K562 (cell line): Measurements from ENCODE around the gene NRCAM. TPM values are rescaled to one million over a fixed set of nuclear protein-coding genes. Genes with fewer than 3 reads are reported as not detected.

ENCODE experiments used
- ATAC-seq: fragments of 200-7000 bp; cut with Tn5 transposase; 3 replicates; pipeline ENCODE4 v1.9.1; 2020; ENCODE audit warnings: moderate library complexity
- BruUV-seq: library from RNA; stranded (reverse); fragments of 400-500 nt; replicated peaks from 2 replicates; lab custom pipeline; 2021; lab: Mats Ljungman, UMichigan
- CTCF ChIA-PET: fragments of 300-600 bp; formaldehyde crosslinking; extraction: SDS; loops from one replicate; lab custom pipeline; 2021; ENCODE audit warnings: low intra/inter-chr PET ratio; lab: Yijun Ruan, JAX
- POLR2A ChIA-PET: fragments of 300-600, 350-650 bp; sonication (Branson Sonifier 250); formaldehyde crosslinking; extraction: SDS; loops from one replicate; lab custom pipeline; 2021; ENCODE audit warnings: antibody characterized with exemption, inconsistent platforms; lab: Yijun Ruan, JAX
- DNase-seq, 4 experiments: peaks; one replicate each; pipeline versions ENCODE4 v3.0.0 to v3.0.0-alpha.2; 2011 to 2018; ENCODE audit warnings: low spot score in 3 of 4, mixed read lengths in 3 of 4; ENCODE audit errors: extremely low read depth in 1 of 4
- FAIRE-seq: peaks from 2 replicates; lab custom pipeline; 2011; peaks lifted over from hg19 to GRCh38; lab: Jason Lieb, UNC
- H2AFZ ChIP-seq: 2 replicates; pipeline ENCODE4 v1.6.0; 2011; ENCODE audit warnings: low read depth, low read length, control low read depth, inconsistent platforms
- H3K27ac ChIP-seq: fragments of 200-600 bp; 3 replicates; pipeline ENCODE4 v1.8.0; 2011; ENCODE audit warnings: low read depth, mild to moderate bottlenecking, control low read depth, inconsistent platforms, low read length, moderate library complexity, mixed read lengths; ENCODE audit errors: extremely low read depth
- H3K27me3 ChIP-seq, 2 experiments: fragments of 300-600 bp in 1 of 2; 2 replicates in 1 of 2; 3 replicates in 1 of 2; pipeline versions ENCODE4 v1.6.0 to v1.8.0; 2011; ENCODE audit warnings: inconsistent platforms in 2 of 2, low read length in 2 of 2, mild to moderate bottlenecking in 1 of 2, mixed read lengths in 1 of 2, moderate library complexity in 1 of 2; ENCODE audit not compliant: control insufficient read depth in 2 of 2, insufficient read depth in 2 of 2
- H3K36me3 ChIP-seq: fragments of 300-600 bp; 3 replicates; pipeline ENCODE4 v1.8.0; 2011; ENCODE audit warnings: mild to moderate bottlenecking, low read length, inconsistent platforms; ENCODE audit not compliant: control insufficient read depth, insufficient read depth
- H3K4me1 ChIP-seq, 2 experiments: fragments of 200-600 bp in 1 of 2; replicated peaks in 1 of 2; 2 replicates in 1 of 2; 3 replicates in 1 of 2; pipeline versions ENCODE4 v1.5.1 to v1.8.0; 2011; ENCODE audit warnings: inconsistent platforms in 2 of 2, low read length in 2 of 2, mild to moderate bottlenecking in 1 of 2, mixed read lengths in 1 of 2, moderate library complexity in 1 of 2; ENCODE audit not compliant: control insufficient read depth in 2 of 2, insufficient read depth in 2 of 2
- H3K4me2 ChIP-seq: 2 replicates; pipeline ENCODE4 v1.6.1; 2011; ENCODE audit warnings: low read length, control low read depth, inconsistent platforms, mixed read lengths; ENCODE audit not compliant: insufficient read depth
- H3K4me3 ChIP-seq: fragments of 200-600 bp; sonication (generic), shearing (Covaris generic); 2 replicates; pipeline ENCODE4 v1.5.1; 2016; ENCODE audit warnings: control low read depth, inconsistent platforms
- H3K79me2 ChIP-seq: fragments of 200-600 bp; 3 replicates; pipeline ENCODE4 v1.8.0; 2011; ENCODE audit warnings: low read length, inconsistent platforms; ENCODE audit not compliant: control insufficient read depth, insufficient read depth
- H3K9ac ChIP-seq, 2 experiments: 2 replicates each; pipeline versions ENCODE4 v1.6.0 to v1.6.1; 2011; ENCODE audit warnings: low read depth in 2 of 2, low read length in 2 of 2, control low read depth in 1 of 2, inconsistent platforms in 1 of 2, mild to moderate bottlenecking in 1 of 2, mixed read lengths in 1 of 2; ENCODE audit not compliant: insufficient read depth in 1 of 2
- H3K9me1 ChIP-seq: one replicate; pipeline ENCODE4 v1.6.0; 2011; ENCODE audit warnings: inconsistent platforms, mild to moderate bottlenecking, low read length, moderate library complexity; ENCODE audit not compliant: control insufficient read depth, insufficient read depth
- H3K9me3 ChIP-seq: replicated peaks from 2 replicates; pipeline ENCODE4 v1.5.1; 2011; ENCODE audit warnings: low read depth, low read length, inconsistent platforms; ENCODE audit not compliant: control insufficient read depth, insufficient read depth
- H4K20me1 ChIP-seq: replicated peaks from 2 replicates; pipeline ENCODE4 v1.6.1; 2011; ENCODE audit warnings: low read length, inconsistent platforms, mixed read lengths; ENCODE audit not compliant: control insufficient read depth, insufficient read depth
- ATF7 ChIP-seq: fragments of 450-650 bp; IDR thresholded peaks from 2 replicates; pipeline ENCODE4 v1.7.1; 2014; ENCODE audit warnings: mild to moderate bottlenecking, moderate library complexity
- BCLAF1 ChIP-seq, 2 experiments: fragments of 450-650 bp in 1 of 2; IDR thresholded peaks; 2 replicates each; pipeline ENCODE4 v1.6.1; 2011 to 2017; ENCODE audit warnings: low read depth in 2 of 2, antibody characterized with exemption in 1 of 2, borderline replicate concordance in 1 of 2, low read length in 1 of 2, mild to moderate bottlenecking in 1 of 2, mixed read lengths in 1 of 2; ENCODE audit not compliant: control insufficient read depth in 1 of 2
- CBFA2T3 ChIP-seq: fragments of 450-650 bp; IDR thresholded peaks from 2 replicates; pipeline ENCODE4 v1.6.1; 2017
- E2F1 ChIP-seq: sonication (generic); formaldehyde crosslinking; IDR thresholded peaks from 2 replicates; pipeline ENCODE4 v1.8.1; 2023; ENCODE audit warnings: mild to moderate bottlenecking, missing genetic modification reagents, moderate library complexity
- HNRNPLL ChIP-seq: fragments of 200-400 bp; formaldehyde crosslinking; IDR thresholded peaks from 2 replicates; pipeline ENCODE4 v1.6.1; 2017; ENCODE audit warnings: low read length, low read depth, mild to moderate bottlenecking; ENCODE audit not compliant: poor library complexity, severe bottlenecking
- KAT8 ChIP-seq: fragments of 450-650 bp; IDR thresholded peaks from 2 replicates; pipeline ENCODE4 v1.6.1; 2016; ENCODE audit warnings: low read depth, mild to moderate bottlenecking
- MAFG ChIP-seq: fragments of 450-650 bp; conservative IDR thresholded peaks from 2 replicates; pipeline ENCODE4 v1.6.1; 2016; ENCODE audit warnings: missing genetic modification characterization, missing compliant biosample characterization
- SMARCA5 ChIP-seq: fragments of 450-650 bp; IDR thresholded peaks from 2 replicates; pipeline ENCODE4 v1.6.1; 2016
- TBP ChIP-seq: optimal IDR thresholded peaks from 2 replicates; pipeline ENCODE3; 2011; ENCODE audit warnings: low read depth, low read length, improper control_type of control experiment
- TCF15 ChIP-seq: fragments of 250-450 bp; sonication (Bioruptor Pico); IDR thresholded peaks from 2 replicates; pipeline ENCODE4 v1.8.0; 2022; ENCODE audit warnings: moderate library complexity, mild to moderate bottlenecking, inconsistent platforms
- THRB ChIP-seq: fragments of 450-650 bp; formaldehyde crosslinking; conservative IDR thresholded peaks from 2 replicates; pipeline ENCODE4 v1.4.0; 2022; ENCODE audit warnings: mild to moderate bottlenecking, missing genetic modification characterization
- U2AF1 ChIP-seq: fragments of 200-400 bp; formaldehyde crosslinking; optimal IDR thresholded peaks from 2 replicates; pipeline ENCODE3; 2017; ENCODE audit warnings: mild to moderate bottlenecking, low read depth, low read length, moderate library complexity
- ZNF431 ChIP-seq: sonication (generic); formaldehyde crosslinking; IDR thresholded peaks from 2 replicates; pipeline ENCODE4 v1.8.0; 2022; ENCODE audit warnings: mild to moderate bottlenecking, missing genetic modification reagents
- ZNF586 ChIP-seq: fragments of 450-650 bp; formaldehyde crosslinking; conservative IDR thresholded peaks from 2 replicates; pipeline ENCODE4 v1.4.0; 2020; ENCODE audit warnings: mild to moderate bottlenecking, moderate library complexity
- WGBS: fragments of 100-300 bp; shearing (Covaris generic); methylation state at CpG from one replicate; pipeline ENCODE4 v1.1.6; 2016; ENCODE audit warnings: low coverage, mixed read lengths; ENCODE audit not compliant: insufficient coverage; ENCODE audit errors: missing lambda C conversion rate; 5-methylcytosine and 5-hydroxymethylcytosine counted together
- in situ Hi-C: fragments of 300-500 bp; cut with MboI; formaldehyde crosslinking; loops from 4 replicates; pipeline ENCODE4 v1.15.0; 2018; ENCODE audit warnings: inconsistent platforms, mixed read lengths
- intact Hi-C: fragments of 100-400 bp; cut with micrococcal nuclease; formaldehyde crosslinking; loops from 2 replicates; pipeline ENCODE4 v1.14.2; 2022
- polyA plus RNA-seq, 8 experiments: library from polyadenylated mRNA; depleted of rRNA in 4 of 8; stranded (reverse) in 5 of 8; unstranded in 3 of 8; fragments of >200 nt; fragmentation: Nextera tagmentation in 2 of 8; fragmentation: Illumina TruSeq in 1 of 8; extraction: Ambion mirVana in 2 of 8; extraction: Trizol in 1 of 8; gene quantifications; 2 replicates each; pipeline versions ENCODE4 v1.2.1 to v1.2.3, GENCODE V29; 2011 to 2014; ENCODE audit warnings: inconsistent platforms in 1 of 8, missing spikeins in 1 of 8
- total RNA-seq, 7 experiments: library from RNA; depleted of rRNA in 6 of 7; stranded (reverse); fragments of >200 nt in 6 of 7; fragmentation: Illumina TruSeq in 2 of 7; extraction: Trizol in 2 of 7; gene quantifications; 2 replicates each; pipeline versions ENCODE4 v1.2.1 to v1.2.3, GENCODE V29; 2011 to 2021; ENCODE audit warnings: low replicate concordance in 1 of 7

Gene NRCAM
- total and polyA plus RNA-seq, 9 of the 15 experiments (the other 6 are each of a cell fraction or from before 2014, with no cell fraction given) = 0.03 to 0.54 (median 0.12) TPM; not detected in 1

GRCh38 chr7:108197371-108198091 lies 258.7 kb downstream of the NRCAM start:
- peaks cover 0 to 8% of the 10 kb centered on the region in 2 experiments; a peak in 2 of 5 replicates for H3K4me1 ChIP-seq
- H3K79me2 ChIP-seq = no peaks in the 10 kb centered on the region
- no peak overlapping the region for H3K4me2 ChIP-seq
- FAIRE-seq (no peak), DNase-seq (no peak), ATAC-seq (no peak)
- no peaks in the 10 kb centered on the region for H3K9me1 ChIP-seq
- in situ Hi-C loops (no loop called here), intact Hi-C loops (no loop called here)
- ChIA-PET POLR2A (no interaction called here), CTCF (no interaction called here)
- no peak overlapping the region for H3K9ac ChIP-seq
- no peak overlapping the region for H3K4me3 ChIP-seq
- H3K27ac ChIP-seq = no peak overlapping the region
- BruUV-seq = no TSS peak
- WGBS = 37% methylated on average over 3 of the region's 3 CpGs
- no peaks in the 10 kb centered on the region for H4K20me1 ChIP-seq
- H3K27me3 ChIP-seq = no peaks in the 10 kb centered on the region
- no peaks in the 10 kb centered on the region for H3K9me3 ChIP-seq
- H3K36me3 ChIP-seq = no peaks in the 10 kb centered on the region
- no peak overlapping the region for H2AFZ ChIP-seq
- no peak for TF ChIP-seq ATF7
- TF ChIP-seq ZNF586 (CRISPR knock-in tag) = no peak
- no peak for TF ChIP-seq CBFA2T3
- no peak for TF ChIP-seq E2F1 (CRISPR knock-in tag)
- no peak for TF ChIP-seq SMARCA5
- TF ChIP-seq MAFG = peak; percentile 66
- no peak for TF ChIP-seq HNRNPLL
- no peak for TF ChIP-seq ZNF431
- TF ChIP-seq THRB = no peak
- TF ChIP-seq TBP = no peak
- TF ChIP-seq U2AF1 = no peak
- no peak for TF ChIP-seq KAT8
- TF ChIP-seq BCLAF1 (IDR thresholded peaks at IDR 0.05; ENCODE audit: borderline replicate concordance in 1 of 2, control insufficient read depth in 1 of 2, low read depth in 2 of 2, low read length in 1 of 2) = no peak
- no peak for TF ChIP-seq TCF15 (CRISPR knock-in tag)
